Loucy (cell line): Measurements from ENCODE around the gene ACVRL1.

Experiments used
- H2AFZ ChIP-seq: fragments of 200-600 bp; sonication (generic); 2 replicates; pipeline ENCODE4 v1.6.0; 2016; ENCODE audit warnings: antibody characterized with exemption, mild to moderate bottlenecking, low read length, moderate library complexity
- H3F3A ChIP-seq: fragments of 200-600 bp; 2 replicates; pipeline ENCODE4 v1.6.0; 2016; ENCODE audit warnings: antibody characterized with exemption, low read depth, mild to moderate bottlenecking
- H3K27me3 ChIP-seq: fragments of 200-600 bp; sonication (generic); 2 replicates; pipeline ENCODE4 v1.6.1; 2014; ENCODE audit warnings: low read length, mild to moderate bottlenecking; ENCODE audit not compliant: insufficient read depth, poor library complexity, severe bottlenecking
- H3K36me3 ChIP-seq: fragments of 200-600 bp; sonication (generic); 2 replicates; pipeline ENCODE4 v1.6.1; 2016; ENCODE audit warnings: low read length; ENCODE audit not compliant: insufficient read depth
- H3K4me1 ChIP-seq: fragments of 200-600 bp; sonication (generic); 2 replicates; pipeline ENCODE4 v1.5.1; 2014; ENCODE audit warnings: low read length, mild to moderate bottlenecking; ENCODE audit not compliant: insufficient read depth, poor library complexity, severe bottlenecking
- H3K4me2 ChIP-seq: fragments of 200-600 bp; sonication (generic); 2 replicates; pipeline ENCODE4 v1.6.0; 2014; ENCODE audit warnings: antibody characterized with exemption, low read length, low read depth, mild to moderate bottlenecking; ENCODE audit not compliant: poor library complexity, severe bottlenecking
- H3K4me3 ChIP-seq: fragments of 200-600 bp; sonication (generic); 2 replicates; pipeline ENCODE4 v1.5.1; 2014; ENCODE audit warnings: low read length, mild to moderate bottlenecking, mixed read lengths; ENCODE audit not compliant: poor library complexity, severe bottlenecking
- H3K79me2 ChIP-seq: fragments of 200-600 bp; sonication (generic); 2 replicates; pipeline ENCODE4 v1.6.1; 2014; ENCODE audit warnings: low read length; ENCODE audit not compliant: insufficient read depth
- H3K9ac ChIP-seq: fragments of 200-600 bp; sonication (generic); 2 replicates; pipeline ENCODE4 v1.6.0; 2014; ENCODE audit warnings: mild to moderate bottlenecking, low read depth, low read length, moderate library complexity; ENCODE audit not compliant: poor library complexity, severe bottlenecking
- H3K9me2 ChIP-seq: fragments of 200-600 bp; sonication (generic); replicated peaks from 2 replicates; pipeline ENCODE4 v1.6.1; 2016; ENCODE audit warnings: low read depth, low read length, mixed read lengths
- H3K9me3 ChIP-seq: fragments of 200-600 bp; sonication (generic); 2 replicates; pipeline ENCODE4 v1.6.1; 2014; ENCODE audit warnings: mild to moderate bottlenecking, antibody characterized with exemption, low read length, low read depth; ENCODE audit not compliant: insufficient read depth
- H4K20me1 ChIP-seq: fragments of 200-600 bp; sonication (generic); 2 replicates; pipeline ENCODE4 v1.6.0; 2014; ENCODE audit warnings: antibody characterized with exemption, low read length, mild to moderate bottlenecking; ENCODE audit not compliant: insufficient read depth, poor library complexity, severe bottlenecking
- CTCF ChIP-seq: fragments of 200-600 bp; sonication (generic); conservative IDR thresholded peaks from 2 replicates; pipeline ENCODE4 v1.5.1; 2014; ENCODE audit warnings: mild to moderate bottlenecking, antibody characterized with exemption, low read length
- EZH2phosphoT487 ChIP-seq: fragments of 200-600 bp; IDR thresholded peaks from 2 replicates; pipeline ENCODE4 v1.6.1; 2018; ENCODE audit warnings: antibody characterized with exemption, mild to moderate bottlenecking, moderate library complexity, borderline replicate concordance

Gene ACVRL1

DNA sequence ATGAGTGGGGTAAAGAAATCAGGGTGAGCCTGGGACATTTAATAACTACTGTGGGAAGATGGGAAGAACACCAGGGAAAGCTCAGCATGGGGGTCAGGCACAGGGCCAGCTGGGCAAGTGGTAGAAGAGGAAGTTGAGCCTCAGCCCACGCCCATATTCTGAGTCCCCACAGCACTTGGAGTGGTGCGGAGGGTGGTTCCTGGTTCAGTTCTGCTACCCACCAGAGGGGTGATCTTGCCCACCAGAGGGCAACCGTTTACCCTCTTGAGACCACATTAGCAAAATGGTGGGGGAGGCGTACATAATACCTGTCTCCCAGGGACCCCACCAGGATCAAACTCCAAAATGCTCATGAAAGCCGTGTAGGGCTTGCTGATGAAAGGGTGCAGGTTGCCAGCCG is 36.2 kb upstream of the ACVRL1 start:
- no peaks in the 10 kb centered on the region for H3K36me3 ChIP-seq
- H3K4me1 ChIP-seq, result peaks cover 6% of the 10 kb centered on the region
- no peaks in the 10 kb centered on the region for H3K79me2 ChIP-seq
- H3F3A ChIP-seq, result no peaks in the 10 kb centered on the region
- TF ChIP-seq EZH2phosphoT487 (no peak), CTCF (no peak; the same call in 1 of the 2 replicates)
- H3K9ac ChIP-seq, result no peak overlapping the region
- H3K27me3 ChIP-seq, result no peaks in the 10 kb centered on the region
- H3K4me3 ChIP-seq, result no peak overlapping the region
- H3K9me3 ChIP-seq, result no peaks in the 10 kb centered on the region
- no peak overlapping the region for H3K4me2 ChIP-seq
- no peaks in the 10 kb centered on the region for H3K9me2 ChIP-seq
- H4K20me1 ChIP-seq, result no peaks in the 10 kb centered on the region
- peak overlapping the region; percentile 33; the same call in 1 of the 2 replicates for H2AFZ ChIP-seq

DNA sequence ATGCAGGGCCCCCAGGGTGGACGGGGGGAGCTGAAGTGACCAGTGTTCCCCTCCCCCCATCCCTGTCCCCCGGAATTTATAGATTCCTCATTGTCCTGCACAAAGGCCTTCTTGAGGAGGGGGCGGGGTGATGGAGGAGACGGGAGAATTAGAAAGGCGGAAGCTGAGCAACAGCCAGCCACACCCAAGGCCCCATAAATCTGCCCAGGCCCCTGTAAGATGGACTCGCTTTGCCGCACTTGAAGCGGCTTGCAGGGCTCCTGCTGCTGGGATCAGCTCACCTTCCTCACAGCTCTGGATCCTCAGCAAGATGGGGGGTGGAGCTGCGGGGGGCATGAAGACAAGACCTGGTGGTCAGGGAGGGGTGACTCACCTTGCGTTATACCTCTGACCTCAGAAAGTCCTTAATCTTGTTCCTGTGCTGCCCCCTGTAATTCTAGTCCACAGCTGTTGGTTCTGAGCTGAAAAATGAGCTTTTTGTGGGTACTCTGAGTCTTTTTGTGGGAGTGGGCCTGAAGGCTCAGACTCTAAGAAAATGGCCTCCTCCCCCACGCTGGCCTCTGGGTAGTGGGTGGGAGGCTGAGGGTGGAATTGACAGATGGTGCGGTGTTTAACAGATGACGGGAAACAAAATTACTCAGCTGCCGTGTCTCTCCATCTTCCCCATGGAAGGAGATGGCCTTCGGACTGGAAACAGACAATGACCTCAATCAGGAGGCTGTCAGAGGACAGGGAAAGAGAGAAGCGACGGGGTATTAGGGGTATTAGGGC is 35.2 kb upstream of the ACVRL1 start:
- TF ChIP-seq EZH2phosphoT487 (no peak), CTCF (no peak)
- Histone ChIP-seq H3K9ac (no peak overlapping the region), H3K4me1 (peaks cover 6% of the 10 kb centered on the region), H3K9me2 (no peaks in the 10 kb centered on the region), H3K4me3 (no peak overlapping the region), H3F3A (no peaks in the 10 kb centered on the region), H4K20me1 (no peaks in the 10 kb centered on the region), H3K4me2 (no peak overlapping the region), H3K36me3 (no peaks in the 10 kb centered on the region), H2AFZ (no peak overlapping the region), H3K9me3 (no peaks in the 10 kb centered on the region), H3K27me3 (no peaks in the 10 kb centered on the region), H3K79me2 (no peaks in the 10 kb centered on the region)

DNA sequence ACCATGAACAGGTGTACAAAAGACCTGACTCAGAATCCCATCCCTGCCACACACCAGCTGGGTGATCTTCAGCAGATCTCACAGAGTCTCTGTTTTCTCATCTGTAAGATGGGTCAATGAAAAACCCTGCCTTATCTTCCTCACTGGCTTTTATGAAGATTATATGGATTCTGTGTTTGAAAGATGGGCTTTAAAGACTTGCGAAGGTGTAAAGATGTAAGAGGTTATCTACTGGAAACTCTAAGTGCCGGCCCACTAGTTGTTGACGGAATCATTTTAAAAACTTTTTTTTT is 34.7 kb upstream of the ACVRL1 start:
- no peaks in the 10 kb centered on the region for H3K9me2 ChIP-seq
- H3K36me3 ChIP-seq, result no peaks in the 10 kb centered on the region
- no peak for TF ChIP-seq EZH2phosphoT487
- TF ChIP-seq CTCF, result no peak
- no peak overlapping the region for H3K9ac ChIP-seq
- no peak overlapping the region for H3K4me2 ChIP-seq
- H3K9me3 ChIP-seq, result no peaks in the 10 kb centered on the region
- H3K27me3 ChIP-seq, result no peaks in the 10 kb centered on the region
- no peaks in the 10 kb centered on the region for H3F3A ChIP-seq
- H3K4me3 ChIP-seq, result no peak overlapping the region
- peaks cover 6% of the 10 kb centered on the region for H3K4me1 ChIP-seq
- H3K79me2 ChIP-seq, result no peaks in the 10 kb centered on the region
- H4K20me1 ChIP-seq, result no peaks in the 10 kb centered on the region
- no peak overlapping the region for H2AFZ ChIP-seq
